H9 (cell line): ENCODE measurements around the gene SLC4A1. TPM values are rescaled to one million over a fixed set of nuclear protein-coding genes. Genes with fewer than 3 reads are reported as not detected.
A peak's percentile ranks its signal among the peaks of the same experiment; 100 is the strongest.

Experiments
- DNase-seq: peaks from one replicate; pipeline ENCODE4 v3.0.0-alpha.2; 2017
- H2AFZ ChIP-seq: one replicate; pipeline ENCODE4 v1.6.1; 2013; ENCODE audit warnings: mild to moderate bottlenecking, low read length, control low read depth, moderate library complexity
- H2AK5ac ChIP-seq: 2 replicates; pipeline ENCODE4 v1.6.1; 2013; ENCODE audit warnings: low read length, control low read depth, mixed read lengths; ENCODE audit not compliant: insufficient read length
- H2BK120ac ChIP-seq: one replicate; pipeline ENCODE4 v1.6.1; 2013; ENCODE audit warnings: low read depth, mild to moderate bottlenecking, low read length, control low read depth, inconsistent platforms; ENCODE audit not compliant: poor library complexity, severe bottlenecking
- H2BK12ac ChIP-seq: 2 replicates; pipeline ENCODE4 v1.6.1; 2013; ENCODE audit warnings: low read length, control low read depth, mixed read lengths, low read depth; ENCODE audit not compliant: insufficient read length
- H2BK15ac ChIP-seq: 2 replicates; pipeline ENCODE4 v1.6.1; 2013; ENCODE audit warnings: low read depth, low read length, control low read depth
- H2BK20ac ChIP-seq: one replicate; pipeline ENCODE4 v1.6.1; 2013; ENCODE audit warnings: low read depth, mild to moderate bottlenecking, low read length, control low read depth, inconsistent platforms; ENCODE audit not compliant: poor library complexity, severe bottlenecking
- H2BK5ac ChIP-seq: 2 replicates; pipeline ENCODE4 v1.6.1; 2013; ENCODE audit warnings: low read length, control low read depth, mixed read lengths; ENCODE audit not compliant: insufficient read length
- H3K14ac ChIP-seq: 2 replicates; pipeline ENCODE4 v1.6.1; 2013; ENCODE audit warnings: low read length, control low read depth; ENCODE audit not compliant: insufficient read depth
- H3K18ac ChIP-seq: 2 replicates; pipeline ENCODE4 v1.6.1; 2013; ENCODE audit warnings: low read depth, mild to moderate bottlenecking, mixed read lengths, low read length, control low read depth; ENCODE audit not compliant: insufficient read length
- H3K23ac ChIP-seq: 2 replicates; pipeline ENCODE4 v1.6.1; 2013; ENCODE audit warnings: low read length, control low read depth, mixed read lengths, low read depth; ENCODE audit not compliant: insufficient read length
- H3K23me2 ChIP-seq: 2 replicates; pipeline ENCODE4 v1.6.1; 2013; ENCODE audit warnings: low read depth, mild to moderate bottlenecking, mixed read lengths, low read length, control low read depth; ENCODE audit not compliant: insufficient read length, poor library complexity, severe bottlenecking
- H3K27ac ChIP-seq: 2 replicates; pipeline ENCODE4 v1.5.1; 2013; ENCODE audit warnings: low read length, control low read depth, mixed read lengths, low read depth; ENCODE audit not compliant: insufficient read length
- H3K27me3 ChIP-seq: 2 replicates; pipeline ENCODE4 v1.6.1; 2013; ENCODE audit warnings: low read length, control low read depth, inconsistent platforms; ENCODE audit not compliant: insufficient read depth
- H3K4ac ChIP-seq: 2 replicates; pipeline ENCODE4 v1.6.1; 2013; ENCODE audit warnings: low read depth, mild to moderate bottlenecking, control low read depth, inconsistent platforms, low read length, moderate library complexity
- H3K4me1 ChIP-seq: 2 replicates; pipeline ENCODE4 v1.6.1; 2013; ENCODE audit warnings: low read length, control low read depth, inconsistent platforms; ENCODE audit not compliant: insufficient read depth
- H3K4me2 ChIP-seq: 2 replicates; pipeline ENCODE4 v1.6.1; 2013; ENCODE audit warnings: low read length, control low read depth, mixed read lengths; ENCODE audit not compliant: insufficient read length, insufficient read depth
- H3K56ac ChIP-seq: 2 replicates; pipeline ENCODE4 v1.6.1; 2013; ENCODE audit warnings: low read depth, mild to moderate bottlenecking, mixed read lengths, low read length, control low read depth; ENCODE audit not compliant: insufficient read length
- H3K79me1 ChIP-seq: 2 replicates; pipeline ENCODE4 v1.6.1; 2013; ENCODE audit warnings: low read depth, mild to moderate bottlenecking, moderate library complexity, low read length, control low read depth, inconsistent platforms; ENCODE audit not compliant: insufficient read depth, poor library complexity, severe bottlenecking
- H3K79me2 ChIP-seq: 2 replicates; pipeline ENCODE4 v1.6.1; 2013; ENCODE audit warnings: low read length, control low read depth, inconsistent platforms; ENCODE audit not compliant: insufficient read depth
- H3K9ac ChIP-seq: 2 replicates; pipeline ENCODE4 v1.6.1; 2013; ENCODE audit warnings: low read length, control low read depth, mixed read lengths; ENCODE audit not compliant: insufficient read length; ENCODE audit errors: extremely low read depth
- H3K9me3 ChIP-seq: one replicate; pipeline ENCODE4 v1.6.1; 2013; ENCODE audit warnings: low read depth, low read length, inconsistent platforms; ENCODE audit not compliant: control insufficient read depth
- H3T11ph ChIP-seq: one replicate; pipeline ENCODE4 v1.6.1; 2013; ENCODE audit warnings: mild to moderate bottlenecking, low read length, control low read depth, inconsistent platforms
- H4K20me1 ChIP-seq: one replicate; pipeline ENCODE4 v1.6.1; 2013; ENCODE audit not compliant: control insufficient read depth, insufficient read length, insufficient read depth
- H4K5ac ChIP-seq: 2 replicates; pipeline ENCODE4 v1.6.1; 2013; ENCODE audit warnings: low read depth, mild to moderate bottlenecking, mixed read lengths, low read length, control low read depth; ENCODE audit not compliant: insufficient read length
- H4K8ac ChIP-seq: replicated peaks from 2 replicates; pipeline ENCODE4 v1.6.1; 2013; ENCODE audit warnings: low read length, control low read depth, mixed read lengths, low read depth; ENCODE audit not compliant: insufficient read length
- H4K91ac ChIP-seq: 2 replicates; pipeline ENCODE4 v1.6.1; 2013; ENCODE audit warnings: low read depth, mild to moderate bottlenecking, moderate library complexity, mixed read lengths, low read length, control low read depth; ENCODE audit not compliant: insufficient read length
- H3K27ac Mint-ChIP-seq, 3 experiments: 2 replicates in 2 of 3; 3 replicates in 1 of 3; pipeline ENCODE4 v1.8.0; 2020 to 2021; ENCODE audit warnings: mixed read lengths in 3 of 3, mild to moderate bottlenecking in 1 of 3, moderate library complexity in 1 of 3
- H3K27me3 Mint-ChIP-seq: 2 replicates; pipeline ENCODE4 v1.8.0; 2021; ENCODE audit warnings: low read depth, mild to moderate bottlenecking, moderate library complexity, mixed read lengths
- H3K36me3 Mint-ChIP-seq, 3 experiments: 2 replicates in 2 of 3; 3 replicates in 1 of 3; pipeline ENCODE4 v1.8.0; 2020 to 2021; ENCODE audit warnings: low read depth in 3 of 3, mixed read lengths in 3 of 3; ENCODE audit not compliant: insufficient read depth in 1 of 3
- H3K4me1 Mint-ChIP-seq, 2 experiments: 2 replicates each; pipeline ENCODE4 v1.8.0; 2020; ENCODE audit warnings: mixed read lengths in 2 of 2
- H3K4me3 Mint-ChIP-seq, 2 experiments: 2 replicates in 1 of 2; 3 replicates in 1 of 2; pipeline ENCODE4 v1.8.0; 2020 to 2021; ENCODE audit warnings: mild to moderate bottlenecking in 2 of 2, mixed read lengths in 2 of 2, moderate library complexity in 1 of 2
- H3K9me3 Mint-ChIP-seq, 2 experiments: 2 replicates in 1 of 2; 3 replicates in 1 of 2; pipeline ENCODE4 v1.8.0; 2020; ENCODE audit warnings: mild to moderate bottlenecking in 2 of 2, mixed read lengths in 2 of 2, moderate library complexity in 1 of 2
- WGBS: extraction: QIAGEN DNeasy Blood & Tissue Kit; methylation state at CpG from one replicate; pipeline ENCODE4 v1.1.7; 2013; ENCODE audit warnings: missing lambda C conversion rate, low lambda C conversion rate, mixed read lengths; ENCODE audit not compliant: insufficient read length; ENCODE audit errors: extremely low coverage; 5-methylcytosine and 5-hydroxymethylcytosine counted together
- total RNA-seq: library from RNA; stranded (reverse); gene quantifications from 2 replicates; pipeline ENCODE4 v1.2.1, GENCODE V29; 2021
- TF ChIP-seq, protein P1 (sequence below): fragments of 200-600 bp; sonication (generic); conservative IDR thresholded peaks from 3 replicates; pipeline ENCODE4 v1.8.0; 2021; ENCODE audit warnings: antibody characterized with exemption, mild to moderate bottlenecking

SLC4A1 gene
- total RNA-seq, 1 experiment from 2014 or later = not detected

DNA sequence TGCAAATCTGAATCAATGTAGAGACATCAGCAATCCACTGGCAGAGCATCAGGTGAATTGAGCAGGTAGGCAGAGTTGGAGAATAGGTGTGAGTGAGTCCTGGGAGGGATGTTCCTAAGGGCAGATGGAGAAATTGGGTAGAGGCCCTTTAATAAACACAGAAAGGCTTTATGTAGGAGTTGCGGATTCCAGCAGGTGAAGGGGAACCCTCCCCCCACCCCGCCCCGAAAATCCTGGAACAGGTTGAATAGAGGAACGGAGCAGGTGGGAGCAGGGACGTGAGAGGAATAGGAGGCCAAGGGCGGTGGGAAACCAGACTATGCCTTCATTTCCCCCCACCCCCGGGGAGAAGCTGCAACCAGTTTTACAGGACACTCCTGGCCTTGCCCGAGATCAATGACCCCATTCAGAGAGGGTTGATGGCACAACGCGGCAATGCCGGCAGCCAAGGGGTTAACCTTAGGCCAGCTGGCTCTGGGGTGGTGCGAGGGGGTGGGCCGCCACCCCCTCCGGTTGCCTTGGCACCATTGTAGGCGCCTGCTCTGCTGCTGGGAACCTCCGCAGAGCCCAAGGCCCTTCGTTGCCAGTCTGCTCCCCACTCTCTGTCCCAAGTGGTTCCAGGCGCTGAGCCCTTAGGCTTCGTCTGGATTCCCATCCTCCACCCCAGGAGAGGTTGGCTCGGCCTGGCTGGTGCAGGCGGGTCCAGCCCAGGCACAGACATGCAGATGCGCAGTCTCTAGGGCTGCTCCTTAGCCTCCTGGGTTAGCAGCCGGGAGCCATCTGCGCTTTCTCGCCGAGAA, 39.7 kb upstream of the SLC4A1 start:
- no peak overlapping the region for H4K5ac ChIP-seq
- no peak overlapping the region for H4K91ac ChIP-seq
- no peak overlapping the region for H2BK120ac ChIP-seq
- H2BK12ac ChIP-seq = no peak overlapping the region
- no peak overlapping the region for H3K27ac ChIP-seq
- H3K14ac ChIP-seq = no peak overlapping the region
- peak overlapping the region; percentile 41 for H3K18ac ChIP-seq
- H3K79me1 ChIP-seq = no peaks in the 10 kb centered on the region
- H2AFZ ChIP-seq = no peak overlapping the region
- Mint-ChIP-seq H3K36me3 (peaks cover 0 to 7% (median 5%) of the 10 kb centered on the region in 3 experiments; a peak in 3 of 7 replicates), H3K27me3 (peaks cover 18% of the 10 kb centered on the region), H3K4me1 (peaks cover 34 to 45% of the 10 kb centered on the region in 2 experiments), H3K27ac (peak overlapping the region in 1 of 3 experiments; percentile 76; a peak in 2 of 7 replicates), H3K9me3 (no peaks in the 10 kb centered on the region), H3K4me3 (peak overlapping the region; percentile 67 to 78)
- H2AK5ac ChIP-seq = no peak overlapping the region
- H3K27me3 ChIP-seq = no peaks in the 10 kb centered on the region; the same call in 1 of the 2 replicates
- peaks cover 7% of the 10 kb centered on the region; the same call in 1 of the 2 replicates for H3K4me1 ChIP-seq
- no peaks in the 10 kb centered on the region for H3K79me2 ChIP-seq
- H3K4ac ChIP-seq = no peak overlapping the region
- H2BK5ac ChIP-seq = no peak overlapping the region
- no peak overlapping the region for H2BK15ac ChIP-seq
- TF ChIP-seq, protein P1, sequence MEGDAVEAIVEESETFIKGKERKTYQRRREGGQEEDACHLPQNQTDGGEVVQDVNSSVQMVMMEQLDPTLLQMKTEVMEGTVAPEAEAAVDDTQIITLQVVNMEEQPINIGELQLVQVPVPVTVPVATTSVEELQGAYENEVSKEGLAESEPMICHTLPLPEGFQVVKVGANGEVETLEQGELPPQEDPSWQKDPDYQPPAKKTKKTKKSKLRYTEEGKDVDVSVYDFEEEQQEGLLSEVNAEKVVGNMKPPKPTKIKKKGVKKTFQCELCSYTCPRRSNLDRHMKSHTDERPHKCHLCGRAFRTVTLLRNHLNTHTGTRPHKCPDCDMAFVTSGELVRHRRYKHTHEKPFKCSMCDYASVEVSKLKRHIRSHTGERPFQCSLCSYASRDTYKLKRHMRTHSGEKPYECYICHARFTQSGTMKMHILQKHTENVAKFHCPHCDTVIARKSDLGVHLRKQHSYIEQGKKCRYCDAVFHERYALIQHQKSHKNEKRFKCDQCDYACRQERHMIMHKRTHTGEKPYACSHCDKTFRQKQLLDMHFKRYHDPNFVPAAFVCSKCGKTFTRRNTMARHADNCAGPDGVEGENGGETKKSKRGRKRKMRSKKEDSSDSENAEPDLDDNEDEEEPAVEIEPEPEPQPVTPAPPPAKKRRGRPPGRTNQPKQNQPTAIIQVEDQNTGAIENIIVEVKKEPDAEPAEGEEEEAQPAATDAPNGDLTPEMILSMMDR = no peak
- H3K56ac ChIP-seq = no peak overlapping the region
- no peak overlapping the region for H3K23ac ChIP-seq
- WGBS = no CpG with 5 or more reads among the region's 26 CpGs
- H2BK20ac ChIP-seq = no peak overlapping the region
- H4K20me1 ChIP-seq = no peaks in the 10 kb centered on the region
- H3K4me2 ChIP-seq = peak overlapping the region; percentile 75
- peaks cover 9% of the 10 kb centered on the region for H3K23me2 ChIP-seq
- DNase-seq = peak; percentile 90
- H3K9me3 ChIP-seq = no peaks in the 10 kb centered on the region
- H4K8ac ChIP-seq = no peak overlapping the region
- no peak overlapping the region for H3T11ph ChIP-seq
- H3K9ac ChIP-seq = no peak overlapping the region
